Activated naive CD8-positive, alpha-beta T cell (primary cell): ENCODE measurements around the gene MRPS18A.
"Not testable (repeated sequence)": the region's sequence is repeated elsewhere in the genome, so short reads cannot be mapped to it uniquely, and the experiment has no call there.

Source experiments
- H3K27ac Mint-ChIP-seq: one replicate; pipeline ENCODE4 v1.8.0; 2021; ENCODE audit warnings: mixed read lengths
- H3K27me3 Mint-ChIP-seq: one replicate; pipeline ENCODE4 v1.8.0; 2021; ENCODE audit warnings: mixed read lengths
- H3K36me3 Mint-ChIP-seq: one replicate; pipeline ENCODE4 v1.8.0; 2021; ENCODE audit warnings: mixed read lengths
- H3K4me1 Mint-ChIP-seq: one replicate; pipeline ENCODE4 v1.8.0; 2021; ENCODE audit warnings: low read depth, mixed read lengths
- H3K4me3 Mint-ChIP-seq: one replicate; pipeline ENCODE4 v1.8.0; 2021; ENCODE audit warnings: mild to moderate bottlenecking, mixed read lengths
- H3K9me3 Mint-ChIP-seq: one replicate; pipeline ENCODE4 v1.8.0; 2021; ENCODE audit warnings: low read depth, mixed read lengths

Gene MRPS18A

GRCh38 chr6:43708860-43709653, 21.5 kb upstream of the MRPS18A start:
- Mint-ChIP-seq H3K9me3 (no peaks in the 10 kb centered on the region), H3K36me3 (no peaks in the 10 kb centered on the region), H3K4me3 (no peak overlapping the region), H3K27me3 (peaks cover 7% of the 10 kb centered on the region), H3K27ac (no peak overlapping the region), H3K4me1 (no peaks in the 10 kb centered on the region)

GRCh38 chr6:43707767-43708166, 20.2 kb upstream of the MRPS18A start:
- no peaks in the 10 kb centered on the region for H3K9me3 Mint-ChIP-seq
- no peaks in the 10 kb centered on the region for H3K4me1 Mint-ChIP-seq
- H3K27me3 Mint-ChIP-seq = peaks cover 7% of the 10 kb centered on the region
- H3K4me3 Mint-ChIP-seq = no peak overlapping the region
- H3K36me3 Mint-ChIP-seq = no peaks in the 10 kb centered on the region
- no peak overlapping the region for H3K27ac Mint-ChIP-seq

- Mint-ChIP-seq H3K27ac (no peak overlapping the region), H3K4me3 (no peak overlapping the region), H3K4me1 (no peaks in the 10 kb centered on the region), H3K36me3 (no peaks in the 10 kb centered on the region), H3K27me3 (peaks cover 10% of the 10 kb centered on the region), H3K9me3 (no peaks in the 10 kb centered on the region)
Measured at GRCh38 chr6:43707269-43707668, 19.7 kb upstream of the MRPS18A start.

GRCh38 chr6:43706788-43707187, 19.2 kb upstream of the MRPS18A start:
- H3K27me3 Mint-ChIP-seq = peaks cover 10% of the 10 kb centered on the region
- H3K27ac Mint-ChIP-seq = no peak overlapping the region
- no peaks in the 10 kb centered on the region for H3K4me1 Mint-ChIP-seq
- no peaks in the 10 kb centered on the region for H3K9me3 Mint-ChIP-seq
- no peak overlapping the region for H3K4me3 Mint-ChIP-seq
- H3K36me3 Mint-ChIP-seq = no peaks in the 10 kb centered on the region

- H3K27ac Mint-ChIP-seq = no peak overlapping the region
- no peaks in the 10 kb centered on the region for H3K4me1 Mint-ChIP-seq
- H3K36me3 Mint-ChIP-seq = no peaks in the 10 kb centered on the region
- H3K27me3 Mint-ChIP-seq = peaks cover 12% of the 10 kb centered on the region
- no peak overlapping the region for H3K4me3 Mint-ChIP-seq
- no peaks in the 10 kb centered on the region for H3K9me3 Mint-ChIP-seq
Measured at GRCh38 chr6:43705996-43706395, 18.4 kb upstream of the MRPS18A start.

GRCh38 chr6:43703512-43704429, 16.2 kb upstream of the MRPS18A start:
- H3K4me3 Mint-ChIP-seq = no peak overlapping the region
- no peaks in the 10 kb centered on the region for H3K4me1 Mint-ChIP-seq
- H3K27me3 Mint-ChIP-seq = peaks cover 8% of the 10 kb centered on the region
- H3K36me3 Mint-ChIP-seq = no peaks in the 10 kb centered on the region
- H3K9me3 Mint-ChIP-seq = no peaks in the 10 kb centered on the region
- H3K27ac Mint-ChIP-seq = no peak overlapping the region

- Mint-ChIP-seq H3K9me3 (no peaks in the 10 kb centered on the region), H3K27ac (no peak overlapping the region), H3K27me3 (peaks cover 8% of the 10 kb centered on the region), H3K36me3 (no peaks in the 10 kb centered on the region), H3K4me3 (no peak overlapping the region), H3K4me1 (no peaks in the 10 kb centered on the region)
Measured at GRCh38 chr6:43702534-43703440, 15.2 kb upstream of the MRPS18A start.

- Mint-ChIP-seq H3K27ac (no peak overlapping the region), H3K4me3 (no peak overlapping the region), H3K4me1 (no peaks in the 10 kb centered on the region), H3K9me3 (no peaks in the 10 kb centered on the region), H3K36me3 (no peaks in the 10 kb centered on the region), H3K27me3 (peaks cover 8% of the 10 kb centered on the region)
Measured at GRCh38 chr6:43702171-43702533, 14.6 kb upstream of the MRPS18A start.

- not testable (repeated sequence) for H3K27me3 Mint-ChIP-seq, H3K9me3 Mint-ChIP-seq, H3K36me3 Mint-ChIP-seq, H3K4me1 Mint-ChIP-seq, H3K4me3 Mint-ChIP-seq, H3K27ac Mint-ChIP-seq
Measured at GRCh38 chr6:43700939-43701560, 13.5 kb upstream of the MRPS18A start.

- Mint-ChIP-seq H3K27ac (no peak overlapping the region), H3K4me1 (no peaks in the 10 kb centered on the region), H3K4me3 (no peak overlapping the region), H3K27me3 (peaks cover 5% of the 10 kb centered on the region), H3K36me3 (no peaks in the 10 kb centered on the region), H3K9me3 (no peaks in the 10 kb centered on the region)
Measured at GRCh38 chr6:43699564-43700186, 12.1 kb upstream of the MRPS18A start.

GRCh38 chr6:43698584-43699349, 11.2 kb upstream of the MRPS18A start:
- no peak overlapping the region for H3K4me3 Mint-ChIP-seq
- H3K4me1 Mint-ChIP-seq = no peaks in the 10 kb centered on the region
- H3K27ac Mint-ChIP-seq = no peak overlapping the region
- H3K36me3 Mint-ChIP-seq = no peaks in the 10 kb centered on the region
- H3K27me3 Mint-ChIP-seq = peaks cover 5% of the 10 kb centered on the region
- H3K9me3 Mint-ChIP-seq = no peaks in the 10 kb centered on the region

- no peak overlapping the region for H3K4me3 Mint-ChIP-seq
- H3K36me3 Mint-ChIP-seq = no peaks in the 10 kb centered on the region
- H3K4me1 Mint-ChIP-seq = no peaks in the 10 kb centered on the region
- no peaks in the 10 kb centered on the region for H3K9me3 Mint-ChIP-seq
- no peak overlapping the region for H3K27ac Mint-ChIP-seq
- peaks cover 2% of the 10 kb centered on the region for H3K27me3 Mint-ChIP-seq
Measured at GRCh38 chr6:43697421-43697820, 9.8 kb upstream of the MRPS18A start.

- no peak overlapping the region for H3K4me3 Mint-ChIP-seq
- H3K27ac Mint-ChIP-seq = no peak overlapping the region
- no peaks in the 10 kb centered on the region for H3K27me3 Mint-ChIP-seq
- H3K36me3 Mint-ChIP-seq = no peaks in the 10 kb centered on the region
- no peaks in the 10 kb centered on the region for H3K9me3 Mint-ChIP-seq
- H3K4me1 Mint-ChIP-seq = no peaks in the 10 kb centered on the region
Measured at GRCh38 chr6:43695967-43696291, 8.3 kb upstream of the MRPS18A start.
